HEK293T (cell line): Measurements from ENCODE around the gene GRSF1.

Experiments used
- BHLHE40 ChIP-seq: fragments of 450-650 bp; IDR thresholded peaks from 2 replicates; pipeline ENCODE4 v1.6.1; 2016; ENCODE audit warnings: mild to moderate bottlenecking, moderate library complexity, borderline replicate concordance
- FOXA1 ChIP-seq: fragments of 450-650 bp; IDR thresholded peaks from 2 replicates; pipeline ENCODE4 v1.6.1; 2016; ENCODE audit warnings: mild to moderate bottlenecking
- NFRKB ChIP-seq: fragments of 450-650 bp; IDR thresholded peaks from 2 replicates; pipeline ENCODE4 v1.6.1; 2016; ENCODE audit warnings: mild to moderate bottlenecking, moderate library complexity
- SP1 ChIP-seq: fragments of 450-650 bp; IDR thresholded peaks from 2 replicates; pipeline ENCODE4 v1.6.1; 2017

- TF ChIP-seq NFRKB, result no peak
- TF ChIP-seq BHLHE40, result no peak
- no peak for TF ChIP-seq SP1
- TF ChIP-seq FOXA1, result no peak
These were observed 41.0 kb upstream of the GRSF1 start for GRCh38 chr4:70880739-70881138.
